H1 (cell line): Measurements from ENCODE around the gene SH2D2A. TPM values are rescaled to one million over a fixed set of nuclear protein-coding genes. Genes with fewer than 3 reads are reported as not detected.

Experiments
- CHD1 ChIP-seq: IDR thresholded peaks from 2 replicates; pipeline ENCODE4 v1.6.1; 2012; ENCODE audit warnings: low read depth, low read length, improper control_type of control experiment
- CHD2 ChIP-seq: IDR thresholded peaks from 2 replicates; pipeline ENCODE4 v1.6.1; 2012; ENCODE audit warnings: low read length, improper control_type of control experiment
- EGR1 ChIP-seq: IDR thresholded peaks from 2 replicates; pipeline ENCODE4 v1.6.1; 2011; ENCODE audit warnings: low read depth, low read length, borderline replicate concordance
- JUND ChIP-seq: IDR thresholded peaks from 2 replicates; pipeline ENCODE4 v1.6.1; 2011; ENCODE audit warnings: mild to moderate bottlenecking, improper control_type of control experiment, low read length
- KDM1A ChIP-seq: fragments of 200-600, 300-600 bp; sonication (generic); IDR thresholded peaks from 2 replicates; pipeline ENCODE4 v1.7.1; 2016; ENCODE audit warnings: mild to moderate bottlenecking, low read length, borderline replicate concordance
- KDM4A ChIP-seq: IDR thresholded peaks from one replicate; pipeline ENCODE4 v1.7.1; 2012; ENCODE audit warnings: low read depth, mild to moderate bottlenecking, moderate library complexity, low read length, inconsistent platforms; ENCODE audit not compliant: severe bottlenecking
- KDM5A ChIP-seq: fragments of 200-600 bp; IDR thresholded peaks from 2 replicates; pipeline ENCODE4 v1.7.1; 2012; ENCODE audit warnings: mild to moderate bottlenecking, low read length, inconsistent platforms, mixed read lengths
- POLR2AphosphoS5 ChIP-seq: IDR thresholded peaks from 2 replicates; pipeline ENCODE4 v1.6.1; 2011; ENCODE audit warnings: low read depth, low read length
- TEAD4 ChIP-seq: IDR thresholded peaks from 2 replicates; pipeline ENCODE4 v1.6.1; 2012; ENCODE audit warnings: low read depth, low read length, inconsistent platforms, mixed read lengths
- polyA plus RNA-seq, 7 experiments: library from polyadenylated mRNA; depleted of rRNA in 3 of 7; stranded (reverse) in 5 of 7; unstranded in 2 of 7; fragments of >200 nt in 5 of 7; fragments of 200-250 nt in 2 of 7; gene quantifications; 1 replicate in 5 of 7; 2 replicates in 1 of 7; 4 replicates in 1 of 7; pipeline versions ENCODE4 v1.2.1 to v1.2.3, GENCODE V29; 2011 to 2013; ENCODE audit warnings: missing spikeins in 2 of 7, mixed read lengths in 2 of 7
- total RNA-seq: library from RNA; stranded (reverse); fragmentation: NEBNext Ultra II Directional; extraction: Animal tissue kit (Norgen Biotek cat#: 25700); gene quantifications from 2 replicates; pipeline ENCODE4 v1.2.1, GENCODE V29; 2021
- TF ChIP-seq, protein P1 (sequence below): fragments of 300-600 bp; sonication (generic); IDR thresholded peaks from 2 replicates; pipeline ENCODE4 v1.7.1; 2012; ENCODE audit warnings: low read length, moderate library complexity, mild to moderate bottlenecking, inconsistent platforms; ENCODE audit not compliant: insufficient replicate concordance
- TF ChIP-seq, protein P2 (sequence below): IDR thresholded peaks from 2 replicates; pipeline ENCODE4 v1.6.1; 2011; ENCODE audit warnings: low read length, improper control_type of control experiment

The SH2D2A gene
- total and polyA plus RNA-seq, 2 of the 8 experiments (the other 6 are each of a cell fraction or from before 2014, with no cell fraction given): 3.3 to 7.9 TPM

DNA sequence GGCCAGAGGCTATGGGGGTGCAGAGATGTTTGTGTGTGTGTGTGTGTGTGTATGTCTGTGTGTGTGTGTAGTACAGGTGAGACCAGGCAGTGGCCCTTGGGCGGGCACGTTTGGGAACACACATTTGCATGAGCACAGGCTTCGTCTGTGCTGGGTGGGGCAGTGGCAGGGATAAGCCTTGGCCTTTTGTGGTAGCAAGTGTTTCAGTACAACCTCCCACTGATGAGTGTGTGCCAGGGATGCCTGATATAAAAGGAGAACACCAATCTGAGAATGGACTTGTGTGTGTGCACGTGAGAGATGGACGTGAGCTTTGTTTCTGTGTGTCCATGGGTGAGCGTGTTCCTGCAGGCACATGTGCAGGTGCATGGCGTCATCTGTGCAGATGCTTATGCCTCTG, 47.0 kb upstream of the SH2D2A start (continued):
- TF ChIP-seq, protein P1, sequence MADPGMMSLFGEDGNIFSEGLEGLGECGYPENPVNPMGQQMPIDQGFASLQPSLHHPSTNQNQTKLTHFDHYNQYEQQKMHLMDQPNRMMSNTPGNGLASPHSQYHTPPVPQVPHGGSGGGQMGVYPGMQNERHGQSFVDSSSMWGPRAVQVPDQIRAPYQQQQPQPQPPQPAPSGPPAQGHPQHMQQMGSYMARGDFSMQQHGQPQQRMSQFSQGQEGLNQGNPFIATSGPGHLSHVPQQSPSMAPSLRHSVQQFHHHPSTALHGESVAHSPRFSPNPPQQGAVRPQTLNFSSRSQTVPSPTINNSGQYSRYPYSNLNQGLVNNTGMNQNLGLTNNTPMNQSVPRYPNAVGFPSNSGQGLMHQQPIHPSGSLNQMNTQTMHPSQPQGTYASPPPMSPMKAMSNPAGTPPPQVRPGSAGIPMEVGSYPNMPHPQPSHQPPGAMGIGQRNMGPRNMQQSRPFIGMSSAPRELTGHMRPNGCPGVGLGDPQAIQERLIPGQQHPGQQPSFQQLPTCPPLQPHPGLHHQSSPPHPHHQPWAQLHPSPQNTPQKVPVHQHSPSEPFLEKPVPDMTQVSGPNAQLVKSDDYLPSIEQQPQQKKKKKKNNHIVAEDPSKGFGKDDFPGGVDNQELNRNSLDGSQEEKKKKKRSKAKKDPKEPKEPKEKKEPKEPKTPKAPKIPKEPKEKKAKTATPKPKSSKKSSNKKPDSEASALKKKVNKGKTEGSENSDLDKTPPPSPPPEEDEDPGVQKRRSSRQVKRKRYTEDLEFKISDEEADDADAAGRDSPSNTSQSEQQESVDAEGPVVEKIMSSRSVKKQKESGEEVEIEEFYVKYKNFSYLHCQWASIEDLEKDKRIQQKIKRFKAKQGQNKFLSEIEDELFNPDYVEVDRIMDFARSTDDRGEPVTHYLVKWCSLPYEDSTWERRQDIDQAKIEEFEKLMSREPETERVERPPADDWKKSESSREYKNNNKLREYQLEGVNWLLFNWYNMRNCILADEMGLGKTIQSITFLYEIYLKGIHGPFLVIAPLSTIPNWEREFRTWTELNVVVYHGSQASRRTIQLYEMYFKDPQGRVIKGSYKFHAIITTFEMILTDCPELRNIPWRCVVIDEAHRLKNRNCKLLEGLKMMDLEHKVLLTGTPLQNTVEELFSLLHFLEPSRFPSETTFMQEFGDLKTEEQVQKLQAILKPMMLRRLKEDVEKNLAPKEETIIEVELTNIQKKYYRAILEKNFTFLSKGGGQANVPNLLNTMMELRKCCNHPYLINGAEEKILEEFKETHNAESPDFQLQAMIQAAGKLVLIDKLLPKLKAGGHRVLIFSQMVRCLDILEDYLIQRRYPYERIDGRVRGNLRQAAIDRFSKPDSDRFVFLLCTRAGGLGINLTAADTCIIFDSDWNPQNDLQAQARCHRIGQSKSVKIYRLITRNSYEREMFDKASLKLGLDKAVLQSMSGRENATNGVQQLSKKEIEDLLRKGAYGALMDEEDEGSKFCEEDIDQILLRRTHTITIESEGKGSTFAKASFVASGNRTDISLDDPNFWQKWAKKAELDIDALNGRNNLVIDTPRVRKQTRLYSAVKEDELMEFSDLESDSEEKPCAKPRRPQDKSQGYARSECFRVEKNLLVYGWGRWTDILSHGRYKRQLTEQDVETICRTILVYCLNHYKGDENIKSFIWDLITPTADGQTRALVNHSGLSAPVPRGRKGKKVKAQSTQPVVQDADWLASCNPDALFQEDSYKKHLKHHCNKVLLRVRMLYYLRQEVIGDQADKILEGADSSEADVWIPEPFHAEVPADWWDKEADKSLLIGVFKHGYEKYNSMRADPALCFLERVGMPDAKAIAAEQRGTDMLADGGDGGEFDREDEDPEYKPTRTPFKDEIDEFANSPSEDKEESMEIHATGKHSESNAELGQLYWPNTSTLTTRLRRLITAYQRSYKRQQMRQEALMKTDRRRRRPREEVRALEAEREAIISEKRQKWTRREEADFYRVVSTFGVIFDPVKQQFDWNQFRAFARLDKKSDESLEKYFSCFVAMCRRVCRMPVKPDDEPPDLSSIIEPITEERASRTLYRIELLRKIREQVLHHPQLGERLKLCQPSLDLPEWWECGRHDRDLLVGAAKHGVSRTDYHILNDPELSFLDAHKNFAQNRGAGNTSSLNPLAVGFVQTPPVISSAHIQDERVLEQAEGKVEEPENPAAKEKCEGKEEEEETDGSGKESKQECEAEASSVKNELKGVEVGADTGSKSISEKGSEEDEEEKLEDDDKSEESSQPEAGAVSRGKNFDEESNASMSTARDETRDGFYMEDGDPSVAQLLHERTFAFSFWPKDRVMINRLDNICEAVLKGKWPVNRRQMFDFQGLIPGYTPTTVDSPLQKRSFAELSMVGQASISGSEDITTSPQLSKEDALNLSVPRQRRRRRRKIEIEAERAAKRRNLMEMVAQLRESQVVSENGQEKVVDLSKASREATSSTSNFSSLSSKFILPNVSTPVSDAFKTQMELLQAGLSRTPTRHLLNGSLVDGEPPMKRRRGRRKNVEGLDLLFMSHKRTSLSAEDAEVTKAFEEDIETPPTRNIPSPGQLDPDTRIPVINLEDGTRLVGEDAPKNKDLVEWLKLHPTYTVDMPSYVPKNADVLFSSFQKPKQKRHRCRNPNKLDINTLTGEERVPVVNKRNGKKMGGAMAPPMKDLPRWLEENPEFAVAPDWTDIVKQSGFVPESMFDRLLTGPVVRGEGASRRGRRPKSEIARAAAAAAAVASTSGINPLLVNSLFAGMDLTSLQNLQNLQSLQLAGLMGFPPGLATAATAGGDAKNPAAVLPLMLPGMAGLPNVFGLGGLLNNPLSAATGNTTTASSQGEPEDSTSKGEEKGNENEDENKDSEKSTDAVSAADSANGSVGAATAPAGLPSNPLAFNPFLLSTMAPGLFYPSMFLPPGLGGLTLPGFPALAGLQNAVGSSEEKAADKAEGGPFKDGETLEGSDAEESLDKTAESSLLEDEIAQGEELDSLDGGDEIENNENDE: no peak
- TF ChIP-seq, protein P2, sequence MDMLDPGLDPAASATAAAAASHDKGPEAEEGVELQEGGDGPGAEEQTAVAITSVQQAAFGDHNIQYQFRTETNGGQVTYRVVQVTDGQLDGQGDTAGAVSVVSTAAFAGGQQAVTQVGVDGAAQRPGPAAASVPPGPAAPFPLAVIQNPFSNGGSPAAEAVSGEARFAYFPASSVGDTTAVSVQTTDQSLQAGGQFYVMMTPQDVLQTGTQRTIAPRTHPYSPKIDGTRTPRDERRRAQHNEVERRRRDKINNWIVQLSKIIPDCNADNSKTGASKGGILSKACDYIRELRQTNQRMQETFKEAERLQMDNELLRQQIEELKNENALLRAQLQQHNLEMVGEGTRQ: no peak
- no peak for TF ChIP-seq EGR1
- TF ChIP-seq TEAD4: no peak
- TF ChIP-seq KDM4A: no peak
- TF ChIP-seq CHD2: no peak
- TF ChIP-seq KDM1A: no peak
- no peak for TF ChIP-seq CHD1
- no peak for TF ChIP-seq POLR2AphosphoS5
- no peak for TF ChIP-seq KDM5A
- TF ChIP-seq JUND: no peak
